Neural progenitor cell (in vitro differentiated cells): ENCODE results near the gene AJAP1. TPM values are rescaled to one million over a fixed set of nuclear protein-coding genes. Genes with fewer than 3 reads are reported as not detected.

ENCODE experiments used
- DNase-seq: peaks from one replicate; pipeline ENCODE4 v3.0.0-alpha.2; 2016; ENCODE audit warnings: low spot score
- H2AFZ ChIP-seq: fragments of 200-600 bp; sonication (generic); replicated peaks from 2 replicates; pipeline ENCODE4 v1.6.1; 2016; ENCODE audit warnings: antibody characterized with exemption
- H3F3A ChIP-seq: fragments of 200-600 bp; sonication (generic); 2 replicates; pipeline ENCODE4 v1.6.1; 2016; ENCODE audit warnings: antibody characterized with exemption, low read depth
- H3K27ac ChIP-seq: fragments of 200-600 bp; sonication (generic); 2 replicates; pipeline ENCODE4 v1.5.1; 2016; ENCODE audit warnings: mild to moderate bottlenecking
- H3K27me3 ChIP-seq: fragments of 200-600 bp; sonication (generic); 2 replicates; pipeline ENCODE4 v1.6.1; 2016; ENCODE audit warnings: mild to moderate bottlenecking, moderate library complexity
- H3K36me3 ChIP-seq: fragments of 200-600 bp; sonication (generic); 2 replicates; pipeline ENCODE4 v1.5.1; 2016
- H3K4me1 ChIP-seq: fragments of 200-600 bp; sonication (generic); 2 replicates; pipeline ENCODE4 v1.6.1; 2016; ENCODE audit warnings: mixed run types
- H3K4me2 ChIP-seq: fragments of 200-600 bp; sonication (generic); 2 replicates; pipeline ENCODE4 v1.6.1; 2016
- H3K4me3 ChIP-seq: fragments of 200-600 bp; sonication (generic); 2 replicates; pipeline ENCODE4 v1.5.1; 2016
- H3K79me2 ChIP-seq: fragments of 200-600 bp; sonication (generic); 2 replicates; pipeline ENCODE4 v1.6.1; 2016; ENCODE audit warnings: low read depth
- H3K9ac ChIP-seq: fragments of 200-600 bp; sonication (generic); 2 replicates; pipeline ENCODE4 v1.6.1; 2016
- H3K9me3 ChIP-seq: fragments of 200-600 bp; sonication (generic); 2 replicates; pipeline ENCODE4 v1.5.1; 2016; ENCODE audit warnings: low read depth
- H4K20me1 ChIP-seq: fragments of 200-600 bp; sonication (generic); 2 replicates; pipeline ENCODE4 v1.6.1; 2016; ENCODE audit warnings: low read depth
- H3K27ac Mint-ChIP-seq: 3 replicates; pipeline ENCODE4 v1.8.0; 2021; ENCODE audit warnings: mixed read lengths
- H3K27me3 Mint-ChIP-seq: 2 replicates; pipeline ENCODE4 v1.8.0; 2022; ENCODE audit warnings: low read depth, mild to moderate bottlenecking, inconsistent platforms, moderate library complexity, mixed read lengths; ENCODE audit not compliant: insufficient read depth
- H3K36me3 Mint-ChIP-seq: 3 replicates; pipeline ENCODE4 v1.8.0; 2021; ENCODE audit warnings: mixed read lengths
- H3K4me1 Mint-ChIP-seq: 3 replicates; pipeline ENCODE4 v1.8.0; 2021; ENCODE audit warnings: mixed read lengths
- H3K4me3 Mint-ChIP-seq: 3 replicates; pipeline ENCODE4 v1.8.0; 2021; ENCODE audit warnings: mild to moderate bottlenecking, moderate library complexity, mixed read lengths
- H3K9me3 Mint-ChIP-seq: 3 replicates; pipeline ENCODE4 v1.8.0; 2020; ENCODE audit warnings: mixed read lengths
- EZH2 ChIP-seq: fragments of 200-600 bp; sonication (generic); IDR thresholded peaks from 2 replicates; pipeline ENCODE4 v1.6.1; 2017; ENCODE audit warnings: antibody characterized with exemption, mild to moderate bottlenecking, moderate library complexity
- EZH2phosphoT487 ChIP-seq: fragments of 200-600 bp; sonication (generic); IDR thresholded peaks from 2 replicates; pipeline ENCODE4 v1.6.1; 2017; ENCODE audit warnings: antibody characterized with exemption
- total RNA-seq: library from RNA; depleted of rRNA; stranded (reverse); fragments of >200 nt; gene quantifications from 2 replicates; pipeline ENCODE4 v1.2.3, GENCODE V29; 2015; ENCODE audit warnings: low replicate concordance
- TF ChIP-seq, protein P1 (sequence below): fragments of 200-600 bp; sonication (generic); IDR thresholded peaks from 2 replicates; pipeline ENCODE4 v1.5.1; 2017; ENCODE audit warnings: antibody characterized with exemption, mild to moderate bottlenecking

AJAP1 gene
- total RNA-seq, 1 donor from 2014 or later, result 0.21 TPM

DNA sequence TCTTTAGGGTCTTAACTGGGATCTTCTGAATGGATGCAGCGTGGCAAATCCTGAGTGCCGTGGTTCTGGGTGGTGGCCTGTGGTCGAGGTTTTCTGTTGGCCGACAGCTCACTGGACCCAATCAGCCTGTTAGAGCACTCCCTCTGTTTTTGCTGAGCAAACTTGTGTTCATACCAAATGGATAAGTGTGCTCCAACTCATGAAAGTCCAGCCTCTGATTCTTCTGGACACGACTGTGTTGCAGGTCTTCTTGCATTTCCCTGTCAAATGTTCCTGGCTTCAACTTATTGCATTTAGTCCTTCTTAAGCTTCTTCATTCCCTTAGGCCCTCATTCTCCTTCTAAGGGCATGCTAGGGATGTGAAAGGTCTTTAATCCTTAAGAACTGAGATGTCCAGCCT, 63.7 kb downstream of the AJAP1 start:
- TF ChIP-seq EZH2phosphoT487 (no peak), EZH2 (no peak)
- TF ChIP-seq, protein P1, sequence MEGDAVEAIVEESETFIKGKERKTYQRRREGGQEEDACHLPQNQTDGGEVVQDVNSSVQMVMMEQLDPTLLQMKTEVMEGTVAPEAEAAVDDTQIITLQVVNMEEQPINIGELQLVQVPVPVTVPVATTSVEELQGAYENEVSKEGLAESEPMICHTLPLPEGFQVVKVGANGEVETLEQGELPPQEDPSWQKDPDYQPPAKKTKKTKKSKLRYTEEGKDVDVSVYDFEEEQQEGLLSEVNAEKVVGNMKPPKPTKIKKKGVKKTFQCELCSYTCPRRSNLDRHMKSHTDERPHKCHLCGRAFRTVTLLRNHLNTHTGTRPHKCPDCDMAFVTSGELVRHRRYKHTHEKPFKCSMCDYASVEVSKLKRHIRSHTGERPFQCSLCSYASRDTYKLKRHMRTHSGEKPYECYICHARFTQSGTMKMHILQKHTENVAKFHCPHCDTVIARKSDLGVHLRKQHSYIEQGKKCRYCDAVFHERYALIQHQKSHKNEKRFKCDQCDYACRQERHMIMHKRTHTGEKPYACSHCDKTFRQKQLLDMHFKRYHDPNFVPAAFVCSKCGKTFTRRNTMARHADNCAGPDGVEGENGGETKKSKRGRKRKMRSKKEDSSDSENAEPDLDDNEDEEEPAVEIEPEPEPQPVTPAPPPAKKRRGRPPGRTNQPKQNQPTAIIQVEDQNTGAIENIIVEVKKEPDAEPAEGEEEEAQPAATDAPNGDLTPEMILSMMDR, result no peak
- H4K20me1 ChIP-seq, result no peaks in the 10 kb centered on the region
- H3K4me3 Mint-ChIP-seq, result no peak overlapping the region
- H3F3A ChIP-seq, result no peaks in the 10 kb centered on the region
- H3K4me1 ChIP-seq, result no peaks in the 10 kb centered on the region
- H3K36me3 Mint-ChIP-seq, result peaks cover 17% of the 10 kb centered on the region
- no peaks in the 10 kb centered on the region for H3K79me2 ChIP-seq
- H3K27me3 Mint-ChIP-seq, result peaks cover 8% of the 10 kb centered on the region
- no peaks in the 10 kb centered on the region for H3K36me3 ChIP-seq
- no peak for DNase-seq
- no peak overlapping the region for H3K4me2 ChIP-seq
- peaks cover 12% of the 10 kb centered on the region for H3K4me1 Mint-ChIP-seq
- no peak overlapping the region for H2AFZ ChIP-seq
- H3K9me3 Mint-ChIP-seq, result peaks cover 13% of the 10 kb centered on the region
- H3K27me3 ChIP-seq, result peaks cover 9% of the 10 kb centered on the region
- no peak overlapping the region for H3K27ac ChIP-seq
- no peaks in the 10 kb centered on the region for H3K9me3 ChIP-seq
- no peak overlapping the region for H3K4me3 ChIP-seq
- H3K27ac Mint-ChIP-seq, result no peak overlapping the region
- no peak overlapping the region for H3K9ac ChIP-seq

DNA sequence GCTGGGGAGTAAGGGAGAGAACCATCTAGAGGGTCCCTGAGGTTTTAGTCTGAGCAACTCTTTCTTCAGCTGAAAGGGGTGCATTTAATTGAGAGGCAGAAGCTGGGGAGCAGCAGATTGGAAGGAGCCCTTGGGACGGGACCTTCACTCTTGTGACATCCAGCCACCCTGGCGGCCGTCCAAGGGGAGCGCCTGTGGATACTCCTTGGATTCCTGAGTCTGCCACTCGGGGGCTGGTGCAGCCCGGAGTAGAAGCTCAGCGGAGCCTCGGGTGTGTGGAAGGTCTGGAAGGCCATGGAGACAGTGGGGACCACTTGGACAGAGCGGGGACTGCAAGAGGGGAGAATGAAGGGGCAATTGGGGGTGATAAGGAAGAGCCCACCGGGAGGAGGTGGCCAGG, 68.7 kb downstream of the AJAP1 start:
- no peaks in the 10 kb centered on the region for H3K79me2 ChIP-seq
- H3K27me3 ChIP-seq, result no peaks in the 10 kb centered on the region
- no peak overlapping the region for H3K27ac ChIP-seq
- no peak overlapping the region for H3K9ac ChIP-seq
- Mint-ChIP-seq H3K36me3 (peaks cover 6% of the 10 kb centered on the region), H3K27ac (no peak overlapping the region), H3K27me3 (peaks cover 10% of the 10 kb centered on the region), H3K4me1 (peaks cover 2% of the 10 kb centered on the region), H3K9me3 (no peaks in the 10 kb centered on the region), H3K4me3 (no peak overlapping the region)
- no peaks in the 10 kb centered on the region for H3K9me3 ChIP-seq
- TF ChIP-seq EZH2phosphoT487 (no peak), EZH2 (no peak)
- TF ChIP-seq, protein P1, result no peak
- DNase-seq, result no peak
- H3F3A ChIP-seq, result no peaks in the 10 kb centered on the region
- no peak overlapping the region for H3K4me2 ChIP-seq
- H3K36me3 ChIP-seq, result no peaks in the 10 kb centered on the region
- H2AFZ ChIP-seq, result no peak overlapping the region
- no peak overlapping the region for H3K4me3 ChIP-seq
- H3K4me1 ChIP-seq, result no peaks in the 10 kb centered on the region
- no peaks in the 10 kb centered on the region for H4K20me1 ChIP-seq

DNA sequence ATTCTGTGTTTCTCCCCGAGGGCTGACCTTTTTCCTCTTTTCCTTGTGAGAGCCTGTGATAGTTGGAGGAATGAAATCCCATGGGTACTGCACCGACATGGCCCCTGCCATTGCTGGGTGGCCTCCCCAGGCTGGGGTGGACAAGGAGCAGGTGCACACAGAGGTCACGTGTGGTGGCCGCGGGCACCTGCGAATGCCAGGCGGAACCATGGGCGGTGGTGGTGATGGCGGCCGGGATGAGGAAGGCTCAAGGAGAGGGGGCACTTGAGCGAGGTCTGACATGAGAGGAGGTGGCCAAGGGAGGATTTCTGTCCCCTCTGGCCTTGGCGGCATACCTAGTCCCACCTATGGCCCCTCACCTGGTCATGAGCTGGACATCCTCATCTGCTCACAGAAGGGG, 69.6 kb downstream of the AJAP1 start:
- peaks cover 6% of the 10 kb centered on the region for H3K36me3 Mint-ChIP-seq
- no peak overlapping the region for H3K4me2 ChIP-seq
- no peaks in the 10 kb centered on the region for H3K9me3 ChIP-seq
- H3K27me3 ChIP-seq, result no peaks in the 10 kb centered on the region
- H3K27ac ChIP-seq, result no peak overlapping the region
- H3K4me1 Mint-ChIP-seq, result peaks cover 6% of the 10 kb centered on the region
- TF ChIP-seq EZH2, result no peak
- TF ChIP-seq, protein P1, result no peak
- no peak for TF ChIP-seq EZH2phosphoT487
- H3K36me3 ChIP-seq, result no peaks in the 10 kb centered on the region
- H3F3A ChIP-seq, result no peaks in the 10 kb centered on the region
- H4K20me1 ChIP-seq, result no peaks in the 10 kb centered on the region
- no peaks in the 10 kb centered on the region for H3K4me1 ChIP-seq
- H3K4me3 ChIP-seq, result no peak overlapping the region
- H3K9ac ChIP-seq, result no peak overlapping the region
- DNase-seq, result no peak
- H2AFZ ChIP-seq, result no peak overlapping the region
- H3K79me2 ChIP-seq, result no peaks in the 10 kb centered on the region
- no peak overlapping the region for H3K4me3 Mint-ChIP-seq
- H3K27me3 Mint-ChIP-seq, result peaks cover 11% of the 10 kb centered on the region
- no peak overlapping the region for H3K27ac Mint-ChIP-seq
- no peaks in the 10 kb centered on the region for H3K9me3 Mint-ChIP-seq
